Thyroid gland (tissue), 4 donors: ENCODE data around the gene HOXB7. TPM values are rescaled to one million over a fixed set of nuclear protein-coding genes. Genes with fewer than 3 reads are reported as not detected.

ENCODE experiments used
- DNase-seq, 2 donors: peaks; one replicate each; pipeline ENCODE4 v3.0.0-alpha.2; 2019
- H3K27ac ChIP-seq, 3 donors: fragments of 200-600 bp; sonication (generic); 1 replicate in 2 of 3; 2 replicates in 1 of 3; pipeline ENCODE4 v1.5.1; 2016 to 2019; ENCODE audit warnings: mild to moderate bottlenecking in 1 of 3, moderate library complexity in 1 of 3
- H3K27me3 ChIP-seq: fragments of 200-600 bp; sonication (generic); one replicate; pipeline ENCODE4 v1.5.1; 2019
- H3K36me3 ChIP-seq, 2 donors: fragments of 200-600 bp; sonication (generic); one replicate each; pipeline ENCODE4 v1.5.1; 2016 to 2019
- H3K4me1 ChIP-seq, 2 donors: fragments of 200-600 bp; sonication (generic); one replicate each; pipeline ENCODE4 v1.5.1; 2017 to 2019
- H3K4me3 ChIP-seq, 3 donors: fragments of 200-600 bp; sonication (generic); replicated peaks in 1 of 3; 1 replicate in 2 of 3; 2 replicates in 1 of 3; pipeline ENCODE4 v1.5.1; 2016; ENCODE audit warnings: mild to moderate bottlenecking in 1 of 3
- H3K9me3 ChIP-seq: fragments of 200-600 bp; sonication (generic); one replicate; pipeline ENCODE4 v1.5.1; 2017
- POLR2A ChIP-seq, 2 donors: fragments of 450-650 bp; IDR thresholded peaks; one replicate each; pipeline ENCODE4 v1.6.1; 2017; ENCODE audit warnings: antibody characterized with exemption in 2 of 2, mild to moderate bottlenecking in 2 of 2, moderate library complexity in 1 of 2
- whole genome bisulfite sequencing, 2 donors: methylation state at CpG; one replicate each; pipeline ENCODE4 v1.1.5; 2017; 5-methylcytosine and 5-hydroxymethylcytosine counted together
- intact Hi-C: fragments of 100-400 bp; cut with DNase I; formaldehyde crosslinking; loops from one replicate; pipeline ENCODE4 v1.15.1; 2023
- total RNA-seq, 4 donors: library from RNA; depleted of rRNA; stranded (reverse); fragments of >200 nt; gene quantifications; one replicate each; pipeline ENCODE4 v1.2.3, GENCODE V29; 2016
- TF ChIP-seq, protein P1 (sequence below), 6 experiments: fragments of 200-600 bp in 3 of 6; fragments of 450-650 bp in 3 of 6; sonication (generic) in 3 of 6; IDR thresholded peaks; one replicate each; pipeline ENCODE4 v1.5.1; 2016 to 2019; ENCODE audit warnings: antibody characterized with exemption in 6 of 6, mild to moderate bottlenecking in 2 of 6, inconsistent platforms in 1 of 6, moderate library complexity in 1 of 6

The HOXB7 gene
- total RNA-seq, 4 donors from 2014 or later = 1.0 to 2.8 (median 1.3) TPM; not detected in 1

DNA sequence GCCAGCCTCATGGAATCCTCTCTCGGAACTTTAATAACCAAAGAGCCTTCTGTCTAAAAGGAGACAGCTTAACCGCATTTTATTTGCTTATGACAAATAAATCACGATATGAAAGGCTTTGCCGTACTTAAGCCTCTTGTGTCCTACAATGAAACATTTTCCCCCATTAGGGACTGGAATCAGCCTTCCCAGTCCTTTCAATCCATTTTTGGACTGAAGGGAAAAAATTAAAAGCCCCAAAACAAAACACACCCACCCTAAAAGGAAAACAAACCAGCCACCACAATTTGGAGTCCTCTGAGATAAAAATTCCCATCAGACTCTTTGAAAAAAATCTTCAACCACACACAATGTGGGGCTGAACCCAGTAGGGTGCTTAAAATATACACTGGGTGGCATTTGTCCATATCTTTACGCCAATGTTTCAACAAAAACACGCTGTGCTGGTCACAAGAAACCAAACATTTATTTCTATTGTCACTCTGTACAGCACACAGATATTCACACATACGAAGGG is 35.7 kb downstream of the HOXB7 start:
- no peak for TF ChIP-seq POLR2A (IDR thresholded peaks at IDR 0.05)
- TF ChIP-seq, protein P1, sequence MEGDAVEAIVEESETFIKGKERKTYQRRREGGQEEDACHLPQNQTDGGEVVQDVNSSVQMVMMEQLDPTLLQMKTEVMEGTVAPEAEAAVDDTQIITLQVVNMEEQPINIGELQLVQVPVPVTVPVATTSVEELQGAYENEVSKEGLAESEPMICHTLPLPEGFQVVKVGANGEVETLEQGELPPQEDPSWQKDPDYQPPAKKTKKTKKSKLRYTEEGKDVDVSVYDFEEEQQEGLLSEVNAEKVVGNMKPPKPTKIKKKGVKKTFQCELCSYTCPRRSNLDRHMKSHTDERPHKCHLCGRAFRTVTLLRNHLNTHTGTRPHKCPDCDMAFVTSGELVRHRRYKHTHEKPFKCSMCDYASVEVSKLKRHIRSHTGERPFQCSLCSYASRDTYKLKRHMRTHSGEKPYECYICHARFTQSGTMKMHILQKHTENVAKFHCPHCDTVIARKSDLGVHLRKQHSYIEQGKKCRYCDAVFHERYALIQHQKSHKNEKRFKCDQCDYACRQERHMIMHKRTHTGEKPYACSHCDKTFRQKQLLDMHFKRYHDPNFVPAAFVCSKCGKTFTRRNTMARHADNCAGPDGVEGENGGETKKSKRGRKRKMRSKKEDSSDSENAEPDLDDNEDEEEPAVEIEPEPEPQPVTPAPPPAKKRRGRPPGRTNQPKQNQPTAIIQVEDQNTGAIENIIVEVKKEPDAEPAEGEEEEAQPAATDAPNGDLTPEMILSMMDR (IDR thresholded peaks at IDR 0.05) = no peak
- no peaks in the 10 kb centered on the region for H3K36me3 ChIP-seq
- no peak for DNase-seq
- no peaks in the 10 kb centered on the region for H3K9me3 ChIP-seq
- WGBS, 2 donors = 29 to 30% methylated on average over 7 of the region's 7 CpGs
- H3K27me3 ChIP-seq = peaks cover 64% of the 10 kb centered on the region
- no peak overlapping the region for H3K4me3 ChIP-seq
- intact Hi-C loops = no loop called here
- peak overlapping the region in 1 of 3 donors; percentile 17 for H3K27ac ChIP-seq
- H3K4me1 ChIP-seq = peaks cover 0 to 12% of the 10 kb centered on the region in 2 donors

DNA sequence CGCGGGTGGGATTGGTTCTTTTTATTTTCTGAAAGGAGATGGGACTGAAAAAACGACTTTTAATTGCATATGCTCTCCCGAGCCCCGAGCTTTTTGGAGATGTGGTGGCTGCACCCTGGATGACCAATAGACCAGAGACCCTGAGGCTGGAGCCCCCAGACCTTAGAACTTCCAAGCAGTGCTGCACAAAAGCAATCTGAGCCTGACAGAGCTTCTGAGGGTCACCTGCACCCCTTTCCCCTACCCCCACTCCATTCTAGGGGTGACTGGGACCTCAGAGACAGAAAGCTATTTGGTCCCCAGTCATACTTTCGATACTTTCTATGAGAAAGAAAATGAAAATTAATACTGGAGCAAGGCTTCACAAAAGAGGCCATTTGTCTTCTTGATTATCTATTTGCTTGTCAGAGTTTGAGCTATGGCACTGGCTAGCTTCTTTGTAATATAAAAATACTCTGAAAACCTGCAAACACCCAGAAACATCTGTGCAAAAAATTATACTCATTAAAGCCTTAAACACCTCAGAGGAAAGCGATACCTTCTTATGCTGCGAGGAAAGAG is 36.2 kb downstream of the HOXB7 start:
- no peak for DNase-seq
- H3K27me3 ChIP-seq = peaks cover 63% of the 10 kb centered on the region
- intact Hi-C loops = no loop called here
- no peak for TF ChIP-seq POLR2A (IDR thresholded peaks at IDR 0.05)
- TF ChIP-seq, protein P1 (IDR thresholded peaks at IDR 0.05) = no peak
- no peaks in the 10 kb centered on the region for H3K36me3 ChIP-seq
- peak overlapping the region in 1 of 3 donors; percentile 17 for H3K27ac ChIP-seq
- H3K4me1 ChIP-seq = peaks cover 0 to 12% of the 10 kb centered on the region in 2 donors
- WGBS, 2 donors = 36 to 40% methylated on average over 8 of the region's 8 CpGs
- no peak overlapping the region for H3K4me3 ChIP-seq
- H3K9me3 ChIP-seq = no peaks in the 10 kb centered on the region

DNA sequence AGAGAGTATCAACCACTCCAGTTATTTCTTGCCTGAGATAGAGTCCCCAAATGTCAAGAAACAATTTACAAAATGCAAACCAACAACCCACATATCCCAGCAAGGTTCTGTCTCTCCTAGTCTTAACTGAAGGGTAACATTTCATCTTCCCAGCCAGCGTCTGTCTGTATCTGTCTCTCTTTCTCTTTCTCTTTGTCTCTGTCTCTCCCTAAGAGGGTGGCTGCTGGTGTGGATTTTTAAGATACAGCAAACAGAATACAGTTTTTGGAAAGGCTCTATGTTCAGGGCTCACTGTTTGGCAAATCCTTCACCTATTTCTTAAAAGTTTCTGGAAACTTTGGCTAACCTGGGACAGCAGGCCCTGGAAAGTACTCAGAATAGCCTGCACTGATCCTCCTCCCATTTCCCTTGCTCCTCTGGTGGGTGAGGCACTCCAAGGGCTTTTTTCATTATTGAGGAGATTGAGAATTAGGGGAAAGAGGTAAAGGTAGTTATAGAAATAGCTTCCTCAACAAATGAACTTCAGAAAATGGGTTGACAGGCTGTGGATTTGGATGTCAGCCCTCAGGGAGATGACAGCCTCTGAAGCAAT is 38.9 kb downstream of the HOXB7 start:
- no peak for TF ChIP-seq POLR2A (IDR thresholded peaks at IDR 0.05)
- TF ChIP-seq, protein P1 (IDR thresholded peaks at IDR 0.05) = no peak
- Histone ChIP-seq H3K36me3 (no peaks in the 10 kb centered on the region), H3K27me3 (peaks cover 54% of the 10 kb centered on the region), H3K27ac (peak overlapping the region in 2 of 3 donors; percentile 33 to 41), H3K4me1 (peaks cover 0 to 9% of the 10 kb centered on the region in 2 donors), H3K4me3 (no peak overlapping the region), H3K9me3 (no peaks in the 10 kb centered on the region)
- no peak for DNase-seq
- intact Hi-C loops = no loop called here
- 50 to 63% methylated on average over 1 of the region's 1 CpG for WGBS, 2 donors

DNA sequence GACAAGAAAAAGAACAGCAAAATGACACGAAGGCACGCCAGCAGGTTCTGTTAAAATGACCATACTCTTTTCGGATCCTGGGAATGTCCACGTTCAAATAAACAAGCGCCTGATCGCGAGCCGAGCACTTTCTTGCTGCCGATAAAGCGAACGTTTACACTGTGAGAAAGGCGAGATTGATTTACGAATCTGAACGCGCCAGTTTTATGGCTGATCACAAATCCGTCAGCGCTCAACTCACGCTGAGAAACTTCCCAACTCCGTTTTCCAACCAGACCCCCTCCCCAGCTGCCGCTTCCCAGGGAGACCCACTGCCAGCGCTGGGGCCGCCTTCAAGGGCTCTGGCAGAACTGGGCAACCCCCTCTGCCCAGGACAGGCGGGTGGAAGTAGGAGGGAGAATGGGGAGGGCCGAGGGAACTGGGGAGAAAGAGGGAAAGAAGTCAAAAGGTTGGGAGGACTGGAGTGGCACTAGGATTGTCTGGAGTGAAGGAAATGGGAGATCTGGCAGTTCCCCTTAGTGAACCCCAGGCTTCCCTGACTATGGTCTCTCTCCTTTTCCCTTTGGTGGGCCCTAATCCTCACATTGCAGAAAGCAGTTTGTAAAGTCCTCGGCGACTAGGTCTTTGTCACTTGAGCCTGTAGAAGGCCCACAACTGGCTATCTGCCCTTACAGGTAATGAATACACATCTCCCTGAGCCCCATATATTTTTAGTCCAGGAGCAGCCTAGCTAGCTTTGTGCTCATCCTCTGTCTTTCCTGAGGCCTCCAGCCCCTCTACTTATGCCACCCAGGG is 39.6 kb downstream of the HOXB7 start:
- TF ChIP-seq, protein P1 (IDR thresholded peaks at IDR 0.05) = no peak
- no peak for TF ChIP-seq POLR2A (IDR thresholded peaks at IDR 0.05)
- Histone ChIP-seq H3K27ac (peak overlapping the region in 2 of 3 donors; percentile 33 to 41), H3K27me3 (peaks cover 48% of the 10 kb centered on the region), H3K4me1 (peaks cover 0 to 2% of the 10 kb centered on the region in 2 donors), H3K9me3 (no peaks in the 10 kb centered on the region), H3K36me3 (no peaks in the 10 kb centered on the region), H3K4me3 (no peak overlapping the region)
- DNase-seq = no peak
- WGBS, 2 donors = 22 to 32% methylated on average over 26 of the region's 26 CpGs
- intact Hi-C loops = no loop called here
